Inflammatory macrophage treated with lipopolysaccharide for 1 hour (primary cell): ENCODE measurements around the gene GREM1.

Experiments
- DNase-seq, 2 donors: peaks; one replicate each; pipeline ENCODE4 v3.0.0-alpha.2; 2020 to 2022

Gene GREM1

GRCh38 chr15:32787949-32788348 lies 70.1 kb downstream of the GREM1 start:
- DNase-seq: no peak

- DNase-seq: no peak
Observed at GRCh38 chr15:32790352-32790999, 72.7 kb downstream of the GREM1 start.

DNA sequence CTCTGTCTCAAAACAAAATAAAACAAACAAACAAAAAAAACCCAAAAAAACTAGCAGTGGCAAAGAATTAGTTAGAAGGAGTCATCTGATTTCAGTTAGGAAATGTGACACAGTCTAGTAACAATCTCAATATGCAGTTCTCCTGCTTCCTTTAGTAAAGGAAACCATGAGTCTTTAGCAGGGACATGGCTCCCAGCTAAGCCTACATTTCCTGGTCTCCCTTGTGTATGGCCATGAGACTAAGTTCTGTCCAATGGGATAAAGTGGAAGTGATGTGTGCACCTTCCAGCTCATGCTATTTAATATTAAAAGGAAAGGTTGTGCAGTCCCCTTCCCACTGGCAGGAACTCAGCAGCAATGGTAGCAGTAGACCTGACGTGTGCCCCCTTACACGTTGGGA lies 74.6 kb downstream of the GREM1 start:
- DNase-seq: no peak
